ENCODE results near the gene PRSS22. TPM values are rescaled to one million over a fixed set of nuclear protein-coding genes. Genes with fewer than 3 reads are reported as not detected.

Gene PRSS22
- total RNA-seq, 6 experiments from 2014 or later, result 0.18 to 2.1 (median 0.84) TPM; not detected in 1

GRCh38 chr16:2825906-2826305 lies 32.1 kb downstream of the PRSS22 start:
- no peaks in the 10 kb centered on the region for H3K4me1 ChIP-seq
- H3K27ac ChIP-seq, result no peak overlapping the region
- H3K36me3 ChIP-seq, result no peaks in the 10 kb centered on the region
- no peak overlapping the region for H3K4me3 ChIP-seq
- no peak for TF ChIP-seq POLR2A (IDR thresholded peaks at IDR 0.05)
- intact Hi-C loops (cut with DNase I), result no loop called here
- DNase-seq (peak in 1 of 3 donors; percentile 12), ATAC-seq (no peak)
- WGBS (ENCODE audit: insufficient coverage, low coverage, low lambda C conversion rate, missing lambda C conversion rate), result 83% methylated on average over 5 of the region's 11 CpGs
- no peaks in the 10 kb centered on the region for H3K9me3 ChIP-seq
- no peaks in the 10 kb centered on the region for H3K27me3 ChIP-seq

DNA sequence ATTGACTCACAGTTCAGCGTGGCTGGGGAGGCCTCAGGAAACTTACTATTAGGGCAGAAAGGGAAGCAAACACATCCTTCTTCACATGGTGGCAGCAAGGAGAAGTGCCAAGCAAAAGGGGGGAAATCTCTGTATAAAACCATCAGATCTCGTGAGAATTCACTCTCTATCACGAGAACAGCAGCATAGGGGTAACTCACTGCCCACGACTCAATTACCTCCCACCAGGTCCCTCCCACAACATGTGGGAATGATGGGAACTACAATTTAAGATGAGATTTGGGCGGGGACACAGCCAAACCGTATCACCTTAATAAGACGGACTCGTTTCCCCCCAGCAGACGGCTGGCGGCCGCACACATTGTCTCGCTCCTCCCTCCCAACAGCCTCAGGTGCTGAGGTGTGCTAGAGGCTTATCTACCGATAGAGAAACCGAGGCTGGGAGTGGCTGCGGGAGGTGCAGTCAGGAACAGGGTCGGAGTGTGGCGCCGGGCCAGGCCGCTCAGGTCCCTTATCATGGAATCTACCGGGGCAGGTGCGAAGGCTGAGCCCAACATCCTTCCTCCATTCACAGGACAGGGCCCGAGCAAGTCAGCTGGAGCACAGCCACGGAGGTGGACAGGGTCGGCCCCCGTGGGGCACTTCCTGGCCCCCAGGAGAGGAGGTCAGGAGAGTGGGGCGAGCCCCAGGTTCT lies 32.8 kb downstream of the PRSS22 start:
- DNase-seq (peak in 1 of 3 donors; percentile 39), ATAC-seq (no peak)
- Histone ChIP-seq H3K36me3 (no peaks in the 10 kb centered on the region), H3K27ac (no peak overlapping the region), H3K9me3 (no peaks in the 10 kb centered on the region), H3K27me3 (no peaks in the 10 kb centered on the region), H3K4me1 (no peaks in the 10 kb centered on the region), H3K4me3 (no peak overlapping the region)
- intact Hi-C loops (cut with DNase I), result no loop called here
- 55% methylated on average over 14 of the region's 26 CpGs for WGBS (ENCODE audit: insufficient coverage, low coverage, low lambda C conversion rate, missing lambda C conversion rate)
- TF ChIP-seq POLR2A (IDR thresholded peaks at IDR 0.05), result no peak
- TF ChIP-seq, protein P1, sequence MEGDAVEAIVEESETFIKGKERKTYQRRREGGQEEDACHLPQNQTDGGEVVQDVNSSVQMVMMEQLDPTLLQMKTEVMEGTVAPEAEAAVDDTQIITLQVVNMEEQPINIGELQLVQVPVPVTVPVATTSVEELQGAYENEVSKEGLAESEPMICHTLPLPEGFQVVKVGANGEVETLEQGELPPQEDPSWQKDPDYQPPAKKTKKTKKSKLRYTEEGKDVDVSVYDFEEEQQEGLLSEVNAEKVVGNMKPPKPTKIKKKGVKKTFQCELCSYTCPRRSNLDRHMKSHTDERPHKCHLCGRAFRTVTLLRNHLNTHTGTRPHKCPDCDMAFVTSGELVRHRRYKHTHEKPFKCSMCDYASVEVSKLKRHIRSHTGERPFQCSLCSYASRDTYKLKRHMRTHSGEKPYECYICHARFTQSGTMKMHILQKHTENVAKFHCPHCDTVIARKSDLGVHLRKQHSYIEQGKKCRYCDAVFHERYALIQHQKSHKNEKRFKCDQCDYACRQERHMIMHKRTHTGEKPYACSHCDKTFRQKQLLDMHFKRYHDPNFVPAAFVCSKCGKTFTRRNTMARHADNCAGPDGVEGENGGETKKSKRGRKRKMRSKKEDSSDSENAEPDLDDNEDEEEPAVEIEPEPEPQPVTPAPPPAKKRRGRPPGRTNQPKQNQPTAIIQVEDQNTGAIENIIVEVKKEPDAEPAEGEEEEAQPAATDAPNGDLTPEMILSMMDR (IDR thresholded peaks at IDR 0.05), result no peak

- ATAC-seq (no peak), DNase-seq (peak in 1 of 3 donors; percentile 30)
- Histone ChIP-seq H3K4me3 (no peak overlapping the region), H3K4me1 (no peaks in the 10 kb centered on the region), H3K27ac (no peak overlapping the region), H3K9me3 (no peaks in the 10 kb centered on the region), H3K27me3 (no peaks in the 10 kb centered on the region), H3K36me3 (no peaks in the 10 kb centered on the region)
- TF ChIP-seq, protein P1 (IDR thresholded peaks at IDR 0.05), result no peak
- no peak for TF ChIP-seq POLR2A (IDR thresholded peaks at IDR 0.05)
- WGBS (ENCODE audit: insufficient coverage, low coverage, low lambda C conversion rate, missing lambda C conversion rate), result 100% methylated on average over 4 of the region's 10 CpGs
- intact Hi-C loops (cut with DNase I), result no loop called here
These were observed 33.3 kb downstream of the PRSS22 start for GRCh38 chr16:2824626-2825025.

DNA sequence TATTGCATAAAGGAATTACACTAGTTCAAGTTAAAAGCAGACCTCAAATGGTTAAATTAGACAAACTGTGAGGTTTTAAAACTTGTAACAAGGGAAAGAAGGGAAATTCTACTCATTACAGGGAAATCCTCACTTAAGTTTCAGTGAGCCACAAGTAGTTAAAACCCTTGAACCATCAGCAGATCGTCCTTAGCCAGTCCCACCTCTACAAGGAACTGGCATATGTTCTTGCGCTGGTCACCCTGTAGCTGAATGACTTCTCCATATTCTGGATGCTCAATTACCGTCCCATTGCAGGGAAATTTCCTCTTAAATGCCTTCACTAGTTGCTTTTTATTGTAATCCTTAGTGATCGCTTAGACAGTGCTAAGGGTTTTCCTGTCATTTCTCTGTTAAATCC lies 35.5 kb downstream of the PRSS22 start:
- H3K4me3 ChIP-seq, result no peak overlapping the region
- no peaks in the 10 kb centered on the region for H3K4me1 ChIP-seq
- H3K9me3 ChIP-seq, result no peaks in the 10 kb centered on the region
- 50% methylated on average over 4 of the region's 4 CpGs for whole genome bisulfite sequencing (ENCODE audit: insufficient coverage, low coverage, low lambda C conversion rate, missing lambda C conversion rate)
- ATAC-seq (no peak), DNase-seq (no peak)
- H3K27me3 ChIP-seq, result no peaks in the 10 kb centered on the region
- intact Hi-C loops (cut with DNase I), result no loop called here
- no peaks in the 10 kb centered on the region for H3K36me3 ChIP-seq
- no peak overlapping the region for H3K27ac ChIP-seq
- TF ChIP-seq, protein P1 (IDR thresholded peaks at IDR 0.05), result no peak
- no peak for TF ChIP-seq POLR2A (IDR thresholded peaks at IDR 0.05)

DNA sequence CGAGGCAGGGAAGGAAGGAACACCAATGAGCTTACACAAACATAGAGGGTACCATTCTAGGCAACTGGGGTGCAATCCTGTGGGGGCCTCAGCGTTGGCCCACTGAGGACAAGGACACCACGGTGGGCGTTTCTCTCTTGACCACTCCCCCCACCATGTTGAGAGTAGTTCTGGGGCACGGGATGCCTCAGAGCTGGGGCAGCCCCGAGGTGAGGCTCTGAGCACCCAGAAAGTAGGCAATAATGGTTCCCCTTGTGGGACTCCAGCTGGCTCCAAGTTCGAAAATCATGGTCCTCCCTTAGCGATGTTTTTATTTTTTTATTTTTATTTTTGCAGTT lies 35.8 kb downstream of the PRSS22 start:
- H3K4me3 ChIP-seq, result no peak overlapping the region
- ATAC-seq (no peak), DNase-seq (peak in 1 of 3 donors; percentile 24)
- H3K27me3 ChIP-seq, result no peaks in the 10 kb centered on the region
- H3K9me3 ChIP-seq, result no peaks in the 10 kb centered on the region
- no peaks in the 10 kb centered on the region for H3K4me1 ChIP-seq
- no peaks in the 10 kb centered on the region for H3K36me3 ChIP-seq
- intact Hi-C loops (cut with DNase I), result no loop called here
- no peak for TF ChIP-seq POLR2A (IDR thresholded peaks at IDR 0.05)
- TF ChIP-seq, protein P1 (IDR thresholded peaks at IDR 0.05), result no peak
- 63% methylated on average over 4 of the region's 8 CpGs for WGBS (ENCODE audit: insufficient coverage, low coverage, low lambda C conversion rate, missing lambda C conversion rate)
- H3K27ac ChIP-seq, result no peak overlapping the region
